SK-N-SH (cell line): ENCODE data around the gene SOX13. TPM values are rescaled to one million over a fixed set of nuclear protein-coding genes. Genes with fewer than 3 reads are reported as not detected.

ENCODE experiments used
- CTCF ChIA-PET: fragments of 300-600, 350-600 bp; formaldehyde crosslinking; extraction: SDS; loops from one replicate; lab custom pipeline; 2021; lab: Yijun Ruan, JAX
- POLR2A ChIA-PET: fragments of 350-600 bp; sonication (Branson Sonifier 250); formaldehyde crosslinking; extraction: SDS; loops from one replicate; lab custom pipeline; 2020; ENCODE audit warnings: antibody characterized with exemption, inconsistent platforms; lab: Yijun Ruan, JAX
- DNase-seq: peaks from one replicate; pipeline ENCODE4 v3.0.0; 2012
- H2AFZ ChIP-seq: fragments of 200-600 bp; sonication (generic); 2 replicates; pipeline ENCODE4 v1.8.1; 2016; ENCODE audit warnings: antibody characterized with exemption, mild to moderate bottlenecking, low read depth
- H3F3A ChIP-seq: fragments of 200-600 bp; sonication (generic); replicated peaks from 2 replicates; pipeline ENCODE3; 2016; ENCODE audit warnings: antibody characterized with exemption, mild to moderate bottlenecking; ENCODE audit not compliant: insufficient read depth
- H3K27ac ChIP-seq, 2 experiments: fragments of 200-500 bp in 1 of 2; fragments of 200-600 bp in 1 of 2; sonication (Bioruptor generic) in 1 of 2; sonication (generic), shearing (Covaris generic) in 1 of 2; 2 replicates each; pipeline versions ENCODE4 v1.5.1 to v1.6.1; 2014 to 2016; ENCODE audit warnings: low read depth in 2 of 2, inconsistent platforms in 1 of 2, low read length in 1 of 2, mild to moderate bottlenecking in 1 of 2, mixed read lengths in 1 of 2
- H3K27me3 ChIP-seq: fragments of 200-600 bp; sonication (generic), shearing (Covaris generic); 2 replicates; pipeline ENCODE4 v1.6.1; 2016; ENCODE audit warnings: mixed run types; ENCODE audit not compliant: insufficient read depth
- H3K36me3 ChIP-seq, 2 experiments: fragments of 200-500 bp in 1 of 2; fragments of 200-600 bp in 1 of 2; sonication (Bioruptor generic) in 1 of 2; sonication (generic) in 1 of 2; replicated peaks in 1 of 2; 2 replicates each; pipeline versions ENCODE3 to v1.5.1; 2014 to 2016; ENCODE audit warnings: low read length in 1 of 2, mild to moderate bottlenecking in 1 of 2; ENCODE audit not compliant: insufficient read depth in 2 of 2, control insufficient read depth in 1 of 2
- H3K4me1 ChIP-seq, 2 experiments: fragments of 200-500 bp in 1 of 2; fragments of 200-600 bp in 1 of 2; sonication (Bioruptor generic) in 1 of 2; sonication (generic), shearing (Covaris generic) in 1 of 2; 2 replicates each; pipeline versions ENCODE4 v1.5.1 to v1.6.1; 2014 to 2016; ENCODE audit warnings: low read depth in 1 of 2, low read length in 1 of 2, mixed run types in 1 of 2; ENCODE audit not compliant: insufficient read depth in 2 of 2, control insufficient read depth in 1 of 2
- H3K4me2 ChIP-seq: fragments of 200-600 bp; sonication (generic), shearing (Covaris generic); 2 replicates; pipeline ENCODE4 v1.6.1; 2017; ENCODE audit warnings: mixed run types
- H3K4me3 ChIP-seq, 2 experiments: fragments of 200-500 bp in 1 of 2; fragments of 200-600 bp in 1 of 2; sonication (Bioruptor generic) in 1 of 2; sonication (generic), shearing (Covaris generic) in 1 of 2; 2 replicates each; pipeline versions ENCODE4 v1.5.1 to v1.8.1; 2014 to 2016; ENCODE audit warnings: low read depth in 2 of 2, inconsistent platforms in 1 of 2, low read length in 1 of 2, mild to moderate bottlenecking in 1 of 2, mixed read lengths in 1 of 2, moderate library complexity in 1 of 2
- H3K79me2 ChIP-seq: fragments of 200-600 bp; sonication (generic); 2 replicates; pipeline ENCODE4 v1.8.1; 2017; ENCODE audit warnings: mild to moderate bottlenecking; ENCODE audit not compliant: insufficient read depth
- H3K9ac ChIP-seq: fragments of 200-600 bp; sonication (generic); 2 replicates; pipeline ENCODE4 v1.6.1; 2017; ENCODE audit warnings: mixed run types
- H3K9me2 ChIP-seq: fragments of 200-600 bp; sonication (generic); 2 replicates; pipeline ENCODE4 v1.6.1; 2017; ENCODE audit warnings: mixed run types
- H3K9me3 ChIP-seq: fragments of 200-600 bp; sonication (generic); 2 replicates; pipeline ENCODE4 v1.6.1; 2017; ENCODE audit warnings: mixed run types, mild to moderate bottlenecking, moderate library complexity
- H4K20me1 ChIP-seq: fragments of 200-600 bp; sonication (generic); 2 replicates; pipeline ENCODE4 v1.6.1; 2017; ENCODE audit warnings: mild to moderate bottlenecking, mixed run types; ENCODE audit not compliant: insufficient read depth
- EZH2phosphoT487 ChIP-seq: fragments of 200-600 bp; sonication (generic); IDR thresholded peaks from 2 replicates; pipeline ENCODE4 v1.6.1; 2017; ENCODE audit warnings: low read depth, mixed run types, mild to moderate bottlenecking, antibody characterized with exemption, moderate library complexity, borderline replicate concordance
- GABPA ChIP-seq: IDR thresholded peaks from 2 replicates; pipeline ENCODE4 v1.4.0; 2012; ENCODE audit warnings: low read depth, mild to moderate bottlenecking
- GATA2 ChIP-seq: sonication (generic); formaldehyde crosslinking; IDR thresholded peaks from 2 replicates; pipeline ENCODE4 v1.5.0; 2020; ENCODE audit warnings: mild to moderate bottlenecking, missing genetic modification reagents
- MXI1 ChIP-seq: IDR thresholded peaks from 2 replicates; pipeline ENCODE4 v1.6.1; 2012; ENCODE audit warnings: mild to moderate bottlenecking, low read depth, low read length, improper control_type of control experiment
- NFIC ChIP-seq: IDR thresholded peaks from 2 replicates; pipeline ENCODE4 v1.4.0; 2012; ENCODE audit warnings: borderline replicate concordance
- NRF1 ChIP-seq: IDR thresholded peaks from 2 replicates; pipeline ENCODE4 v1.6.1; 2012; ENCODE audit warnings: low read depth, mild to moderate bottlenecking, low read length
- RFX5 ChIP-seq: IDR thresholded peaks from 2 replicates; pipeline ENCODE4 v1.6.1; 2012; ENCODE audit warnings: mild to moderate bottlenecking, improper control_type of control experiment, low read length
- SMC3 ChIP-seq: IDR thresholded peaks from 2 replicates; pipeline ENCODE4 v1.6.1; 2012; ENCODE audit warnings: low read depth, low read length, improper control_type of control experiment
- YY1 ChIP-seq: IDR thresholded peaks from 2 replicates; pipeline ENCODE4 v1.4.0; 2012; ENCODE audit warnings: low read depth, mild to moderate bottlenecking
- WGBS: methylation state at CpG from one replicate; pipeline ENCODE4 v1.1.6; 2017; ENCODE audit warnings: low lambda C conversion rate; 5-methylcytosine and 5-hydroxymethylcytosine counted together
- polyA plus RNA-seq, 3 experiments: library from polyadenylated mRNA; depleted of rRNA; stranded (reverse); fragments of >200 nt; gene quantifications; 2 replicates each; pipeline ENCODE4 v1.2.3, GENCODE V29; 2012
- TF ChIP-seq, protein P1 (sequence below): fragments of 200-600 bp; sonication (generic); IDR thresholded peaks from 2 replicates; pipeline ENCODE4 v1.6.1; 2017; ENCODE audit warnings: antibody characterized with exemption, mild to moderate bottlenecking, moderate library complexity
- TF ChIP-seq, protein P2 (sequence below): fragments of 150-350 bp; IDR thresholded peaks from 2 replicates; pipeline ENCODE4 v1.6.1; 2017; ENCODE audit warnings: antibody characterized with exemption, low read length, low read depth, borderline replicate concordance
- TF ChIP-seq, protein P3 (sequence below): fragments of 150-350 bp; IDR thresholded peaks from 2 replicates; pipeline ENCODE4 v1.6.1; 2016; ENCODE audit warnings: mild to moderate bottlenecking, low read depth, low read length

SOX13 gene
- polyA plus RNA-seq, 1 of the 3 experiments (the other 2 are of a cell fraction) = 10.6 TPM

DNA sequence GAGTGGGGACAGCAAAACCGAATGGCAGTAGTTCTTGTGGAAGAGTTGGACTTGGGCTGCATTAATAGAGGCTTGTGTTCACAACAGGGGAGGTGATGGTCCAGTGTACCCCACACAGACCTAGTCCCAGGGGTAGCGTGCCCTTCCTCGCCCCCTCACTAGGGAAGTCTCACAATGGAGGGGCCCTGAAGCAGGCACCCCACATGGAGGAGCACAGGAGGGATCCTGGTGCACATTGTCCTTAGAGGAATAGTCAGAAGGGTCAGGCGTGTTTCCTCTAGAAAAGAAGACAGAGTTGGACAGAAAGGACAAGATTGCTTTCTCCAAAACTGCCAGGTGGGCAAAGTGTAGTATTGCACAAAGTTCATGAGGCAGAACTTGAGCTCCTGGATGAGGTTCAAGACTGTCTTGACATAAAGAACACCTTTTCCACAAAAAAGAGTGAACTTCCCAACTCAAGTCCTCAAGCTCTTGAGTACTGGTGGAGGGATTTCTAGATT, 55.6 kb downstream of the SOX13 start:
- Histone ChIP-seq H3F3A (peaks cover 23% of the 10 kb centered on the region), H3K9me3 (no peaks in the 10 kb centered on the region), H4K20me1 (no peaks in the 10 kb centered on the region), H3K27me3 (no peaks in the 10 kb centered on the region), H2AFZ (peak overlapping the region; percentile 77), H3K4me2 (peak overlapping the region; percentile 71), H3K36me3 (no peaks in the 10 kb centered on the region), H3K79me2 (no peaks in the 10 kb centered on the region), H3K4me3 (no peak overlapping the region), H3K27ac (peak overlapping the region in 1 of 2 experiments; percentile 50; a peak in 1 of 4 replicates), H3K9me2 (no peaks in the 10 kb centered on the region), H3K9ac (no peak overlapping the region), H3K4me1 (peaks cover 33 to 59% of the 10 kb centered on the region in 2 experiments)
- ChIA-PET POLR2A (interaction anchor here (0.6 to 3.7 kb wide), 5 partner anchors 23 to 1436 kb away, joined by 3 to 25 read pairs (median 13); partner anchors contain the start of genes ETNK2, SNRPE and SOX13), CTCF (interaction anchor here (0.7 to 14.7 kb wide), 54 partner anchors 11 to 507 kb away, joined by 3 to 421 read pairs (median 4); partner anchors contain the start of genes ATP2B4, ETNK2, MDM4 and PIK3C2B)
- 48% methylated on average over 2 of the region's 4 CpGs for WGBS
- no peak for TF ChIP-seq GATA2 (CRISPR knock-in tag)
- no peak for TF ChIP-seq RFX5
- TF ChIP-seq, protein P1, sequence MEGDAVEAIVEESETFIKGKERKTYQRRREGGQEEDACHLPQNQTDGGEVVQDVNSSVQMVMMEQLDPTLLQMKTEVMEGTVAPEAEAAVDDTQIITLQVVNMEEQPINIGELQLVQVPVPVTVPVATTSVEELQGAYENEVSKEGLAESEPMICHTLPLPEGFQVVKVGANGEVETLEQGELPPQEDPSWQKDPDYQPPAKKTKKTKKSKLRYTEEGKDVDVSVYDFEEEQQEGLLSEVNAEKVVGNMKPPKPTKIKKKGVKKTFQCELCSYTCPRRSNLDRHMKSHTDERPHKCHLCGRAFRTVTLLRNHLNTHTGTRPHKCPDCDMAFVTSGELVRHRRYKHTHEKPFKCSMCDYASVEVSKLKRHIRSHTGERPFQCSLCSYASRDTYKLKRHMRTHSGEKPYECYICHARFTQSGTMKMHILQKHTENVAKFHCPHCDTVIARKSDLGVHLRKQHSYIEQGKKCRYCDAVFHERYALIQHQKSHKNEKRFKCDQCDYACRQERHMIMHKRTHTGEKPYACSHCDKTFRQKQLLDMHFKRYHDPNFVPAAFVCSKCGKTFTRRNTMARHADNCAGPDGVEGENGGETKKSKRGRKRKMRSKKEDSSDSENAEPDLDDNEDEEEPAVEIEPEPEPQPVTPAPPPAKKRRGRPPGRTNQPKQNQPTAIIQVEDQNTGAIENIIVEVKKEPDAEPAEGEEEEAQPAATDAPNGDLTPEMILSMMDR = no peak
- TF ChIP-seq NRF1 = no peak
- TF ChIP-seq, protein P2, sequence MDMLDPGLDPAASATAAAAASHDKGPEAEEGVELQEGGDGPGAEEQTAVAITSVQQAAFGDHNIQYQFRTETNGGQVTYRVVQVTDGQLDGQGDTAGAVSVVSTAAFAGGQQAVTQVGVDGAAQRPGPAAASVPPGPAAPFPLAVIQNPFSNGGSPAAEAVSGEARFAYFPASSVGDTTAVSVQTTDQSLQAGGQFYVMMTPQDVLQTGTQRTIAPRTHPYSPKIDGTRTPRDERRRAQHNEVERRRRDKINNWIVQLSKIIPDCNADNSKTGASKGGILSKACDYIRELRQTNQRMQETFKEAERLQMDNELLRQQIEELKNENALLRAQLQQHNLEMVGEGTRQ = no peak
- TF ChIP-seq, protein P3, sequence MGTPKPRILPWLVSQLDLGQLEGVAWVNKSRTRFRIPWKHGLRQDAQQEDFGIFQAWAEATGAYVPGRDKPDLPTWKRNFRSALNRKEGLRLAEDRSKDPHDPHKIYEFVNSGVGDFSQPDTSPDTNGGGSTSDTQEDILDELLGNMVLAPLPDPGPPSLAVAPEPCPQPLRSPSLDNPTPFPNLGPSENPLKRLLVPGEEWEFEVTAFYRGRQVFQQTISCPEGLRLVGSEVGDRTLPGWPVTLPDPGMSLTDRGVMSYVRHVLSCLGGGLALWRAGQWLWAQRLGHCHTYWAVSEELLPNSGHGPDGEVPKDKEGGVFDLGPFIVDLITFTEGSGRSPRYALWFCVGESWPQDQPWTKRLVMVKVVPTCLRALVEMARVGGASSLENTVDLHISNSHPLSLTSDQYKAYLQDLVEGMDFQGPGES = no peak
- no peak for TF ChIP-seq YY1
- TF ChIP-seq GABPA = no peak
- TF ChIP-seq MXI1 = no peak
- TF ChIP-seq NFIC = no peak
- no peak for TF ChIP-seq EZH2phosphoT487
- TF ChIP-seq SMC3 = no peak
- DNase-seq = no peak
